Fibroblast of the aortic adventitia (primary cell): ENCODE data around the gene ZCCHC14. TPM values are rescaled to one million over a fixed set of nuclear protein-coding genes. Genes with fewer than 3 reads are reported as not detected.

Source experiments
- DNase-seq: peaks from one replicate; pipeline ENCODE4 v3.0.0-alpha.2; 2010; ENCODE audit warnings: low read depth
- H3K4me3 ChIP-seq: 2 replicates; pipeline ENCODE4 v1.5.1; 2011; ENCODE audit warnings: low read depth, mild to moderate bottlenecking, control low read depth, low read length, moderate library complexity
- total RNA-seq: library from RNA; depleted of rRNA; stranded (reverse); fragments of >200 nt; gene quantifications from 2 replicates; pipeline ENCODE4 v1.2.3, GENCODE V29; 2012; ENCODE audit warnings: low replicate concordance
- TF ChIP-seq, protein P1 (sequence below): IDR thresholded peaks from 2 replicates; pipeline ENCODE4 v1.5.1; 2011; ENCODE audit warnings: mild to moderate bottlenecking, low read length, control low read depth, inconsistent platforms; ENCODE audit not compliant: insufficient read depth

The ZCCHC14 gene
- total RNA-seq, 1 donor, result 24.5 TPM

DNA sequence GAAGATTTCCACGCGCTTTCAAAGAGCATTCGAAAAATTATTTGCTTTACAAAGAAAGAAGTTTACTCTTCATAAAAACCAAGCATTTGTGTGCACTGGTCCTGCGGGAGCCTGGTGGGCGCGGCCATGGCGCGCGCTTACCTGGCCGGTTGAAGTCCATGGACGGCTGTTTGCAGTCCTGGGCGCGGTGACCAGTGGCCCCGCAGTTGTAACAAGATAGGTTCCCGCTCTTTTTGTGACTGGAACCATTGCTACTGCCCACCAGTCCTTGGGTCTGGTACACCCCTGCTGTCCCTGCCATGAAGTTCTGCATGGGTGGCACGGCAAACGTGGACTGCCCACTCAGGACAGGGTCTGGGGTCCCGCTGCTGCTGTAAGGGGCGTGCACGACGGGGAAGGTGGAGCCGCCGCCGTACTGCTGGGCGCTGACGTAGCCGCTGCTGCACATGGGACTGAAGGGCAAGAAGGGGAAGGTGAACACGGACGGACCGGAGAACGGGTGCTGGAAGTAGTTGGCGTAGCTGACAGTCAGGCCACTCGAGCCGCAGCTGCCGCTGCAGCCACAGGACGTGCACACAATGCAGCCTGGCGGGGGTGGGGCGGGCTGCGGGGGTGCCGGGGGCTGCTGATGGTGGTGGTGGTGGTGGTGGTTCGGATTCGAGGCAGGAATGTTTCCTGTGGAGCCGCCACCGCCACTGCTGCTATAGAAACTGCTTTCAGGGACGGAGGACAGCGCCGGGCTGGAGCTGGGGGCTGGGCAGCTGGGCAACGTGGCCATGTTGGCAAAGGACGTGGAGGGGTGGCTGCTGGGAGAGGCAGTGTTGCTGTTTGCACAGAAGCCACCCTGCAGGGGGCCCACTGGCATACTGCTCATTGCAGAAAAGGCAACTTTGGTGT, 81.2 kb downstream of the ZCCHC14 start:
- DNase-seq, result no peak
- TF ChIP-seq, protein P1, sequence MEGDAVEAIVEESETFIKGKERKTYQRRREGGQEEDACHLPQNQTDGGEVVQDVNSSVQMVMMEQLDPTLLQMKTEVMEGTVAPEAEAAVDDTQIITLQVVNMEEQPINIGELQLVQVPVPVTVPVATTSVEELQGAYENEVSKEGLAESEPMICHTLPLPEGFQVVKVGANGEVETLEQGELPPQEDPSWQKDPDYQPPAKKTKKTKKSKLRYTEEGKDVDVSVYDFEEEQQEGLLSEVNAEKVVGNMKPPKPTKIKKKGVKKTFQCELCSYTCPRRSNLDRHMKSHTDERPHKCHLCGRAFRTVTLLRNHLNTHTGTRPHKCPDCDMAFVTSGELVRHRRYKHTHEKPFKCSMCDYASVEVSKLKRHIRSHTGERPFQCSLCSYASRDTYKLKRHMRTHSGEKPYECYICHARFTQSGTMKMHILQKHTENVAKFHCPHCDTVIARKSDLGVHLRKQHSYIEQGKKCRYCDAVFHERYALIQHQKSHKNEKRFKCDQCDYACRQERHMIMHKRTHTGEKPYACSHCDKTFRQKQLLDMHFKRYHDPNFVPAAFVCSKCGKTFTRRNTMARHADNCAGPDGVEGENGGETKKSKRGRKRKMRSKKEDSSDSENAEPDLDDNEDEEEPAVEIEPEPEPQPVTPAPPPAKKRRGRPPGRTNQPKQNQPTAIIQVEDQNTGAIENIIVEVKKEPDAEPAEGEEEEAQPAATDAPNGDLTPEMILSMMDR, result no peak

DNA sequence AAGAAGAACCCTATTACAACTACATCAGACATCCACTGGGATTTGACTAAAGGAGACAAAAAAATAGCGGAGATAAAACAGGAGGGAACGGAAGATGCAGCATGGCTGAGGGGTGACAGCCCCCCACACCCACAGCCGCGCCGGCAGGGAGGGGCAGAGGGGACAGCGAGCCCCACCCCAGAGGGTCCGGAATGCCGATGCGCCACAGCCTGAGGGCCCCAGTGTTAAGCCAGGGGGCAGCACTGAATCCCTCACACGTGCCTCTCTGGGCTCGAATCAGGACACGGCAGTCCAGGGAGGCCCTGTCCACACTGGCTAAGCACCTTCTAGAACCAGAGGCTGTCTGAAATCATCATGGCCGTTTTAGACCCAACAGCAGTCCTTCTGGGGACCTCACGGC, 81.9 kb downstream of the ZCCHC14 start:
- no peak overlapping the region for H3K4me3 ChIP-seq
- DNase-seq, result no peak
- TF ChIP-seq, protein P1, result no peak

More for the DNA sequence above, 81.2 kb downstream of the ZCCHC14 start:
- H3K4me3 ChIP-seq, result no peak overlapping the region

DNA sequence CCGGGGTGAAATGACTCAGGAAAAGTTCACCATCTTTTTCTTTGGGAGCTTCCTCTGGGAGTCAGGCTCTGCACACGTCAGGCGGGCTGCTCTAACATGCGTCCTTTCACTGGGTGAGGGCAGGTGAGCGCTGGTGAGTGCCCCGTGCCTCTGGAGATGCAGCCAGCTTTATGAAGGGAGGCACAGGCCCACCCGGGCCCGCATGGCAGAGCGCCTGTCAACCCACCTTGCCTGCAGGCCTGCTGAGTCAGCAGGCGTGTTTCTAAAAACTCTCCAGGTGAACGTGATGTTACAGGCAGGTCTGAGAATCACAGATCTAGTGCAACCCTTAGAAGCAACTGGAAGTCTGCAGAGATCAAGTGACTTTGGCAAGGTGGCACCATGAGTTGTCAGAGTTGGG, 82.3 kb downstream of the ZCCHC14 start:
- DNase-seq, result no peak
- no peak overlapping the region for H3K4me3 ChIP-seq
- TF ChIP-seq, protein P1, result no peak

DNA sequence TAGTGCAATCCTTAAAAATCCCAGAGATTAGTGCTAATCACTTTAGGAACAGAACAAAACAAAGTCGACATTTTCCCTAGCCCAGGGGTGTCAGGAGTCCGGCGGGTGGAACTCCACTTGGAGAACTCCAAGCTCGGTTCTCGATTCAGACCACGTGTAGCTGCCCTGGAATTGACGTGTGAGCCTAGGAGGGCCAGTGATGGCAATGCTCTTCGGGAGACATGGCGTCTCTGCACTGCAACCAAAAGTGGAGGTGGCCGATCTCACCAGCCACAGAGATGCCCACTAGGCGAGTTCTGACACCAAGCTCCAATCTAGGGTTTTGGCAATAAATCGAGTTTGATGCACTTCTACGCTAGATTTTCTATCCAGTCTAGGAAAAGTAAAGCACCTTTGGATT, 83.0 kb downstream of the ZCCHC14 start:
- no peak for DNase-seq
- no peak overlapping the region for H3K4me3 ChIP-seq

DNA sequence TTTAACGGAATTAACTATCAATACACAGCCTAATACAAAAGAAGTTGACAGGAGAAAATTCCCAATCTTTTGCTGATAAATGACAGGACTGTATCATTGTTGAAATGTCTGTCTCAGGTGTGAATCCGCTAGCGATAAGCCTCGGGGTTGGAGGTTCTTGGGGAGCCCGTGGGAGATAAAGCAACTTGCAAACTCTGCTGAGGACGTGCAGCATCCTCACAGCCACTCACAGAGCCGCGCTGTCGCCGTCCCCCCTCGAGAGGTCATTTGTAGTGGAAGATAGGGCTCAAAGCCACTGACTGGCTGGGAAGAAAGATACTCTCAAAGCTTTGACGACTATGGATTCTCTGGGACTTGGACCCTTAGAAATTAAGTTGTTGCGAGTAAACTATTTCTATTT, 83.7 kb downstream of the ZCCHC14 start:
- no peak for DNase-seq
- H3K4me3 ChIP-seq, result no peak overlapping the region
- TF ChIP-seq, protein P1, result no peak

More for the DNA sequence above, 83.0 kb downstream of the ZCCHC14 start:
- TF ChIP-seq, protein P1, result no peak

DNA sequence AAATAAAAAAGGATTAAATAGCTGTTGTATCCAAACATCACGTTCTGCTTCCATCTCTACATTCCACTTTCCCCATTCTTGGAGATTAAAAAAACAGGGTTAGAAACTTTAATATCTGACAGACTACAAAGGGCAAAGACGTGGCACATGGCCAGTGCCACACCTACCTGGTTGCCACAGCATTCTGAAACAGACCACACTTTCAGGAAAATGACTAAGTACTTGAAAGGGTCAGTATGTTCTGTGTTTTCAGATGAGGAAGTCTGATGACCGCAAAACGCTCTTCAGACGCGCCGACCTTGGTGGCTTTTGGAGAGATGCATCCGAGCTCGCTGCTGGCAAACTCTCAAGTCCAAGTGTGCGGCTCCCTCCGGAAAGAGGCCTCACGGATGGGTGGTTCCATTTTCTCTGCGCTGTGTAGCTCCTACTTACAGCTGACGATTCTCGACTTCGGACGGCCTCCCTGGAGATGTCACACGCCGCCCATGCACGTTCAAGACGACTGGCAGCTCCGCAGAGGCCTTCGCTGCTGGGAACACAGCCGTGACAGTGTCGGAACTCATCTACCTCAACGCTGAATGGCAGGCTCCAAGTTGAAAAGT, 85.2 kb downstream of the ZCCHC14 start:
- H3K4me3 ChIP-seq, result no peak overlapping the region
- TF ChIP-seq, protein P1, result no peak
- DNase-seq, result no peak
